Endometrial microvascular endothelial cells (primary cell): ENCODE results near the gene TCF3. TPM values are rescaled to one million over a fixed set of nuclear protein-coding genes. Genes with fewer than 3 reads are reported as not detected.

Source experiments
- in situ Hi-C: cut with HindIII; loops from 2 replicates; pipeline ENCODE4 v1.10.0; 2017; ENCODE audit warnings: low sequenced_read_pairs, low pct_unique_long_range_greater_than_20kb; ENCODE audit errors: inconsistent ontology term
- total RNA-seq: library from RNA; depleted of rRNA; stranded (reverse); fragments of >200 nt; gene quantifications from one replicate; pipeline ENCODE4 v1.2.3, GENCODE V29; 2015; ENCODE audit errors: inconsistent ontology term

TCF3 gene
- total RNA-seq, 1 donor from 2014 or later, result 124 TPM

DNA sequence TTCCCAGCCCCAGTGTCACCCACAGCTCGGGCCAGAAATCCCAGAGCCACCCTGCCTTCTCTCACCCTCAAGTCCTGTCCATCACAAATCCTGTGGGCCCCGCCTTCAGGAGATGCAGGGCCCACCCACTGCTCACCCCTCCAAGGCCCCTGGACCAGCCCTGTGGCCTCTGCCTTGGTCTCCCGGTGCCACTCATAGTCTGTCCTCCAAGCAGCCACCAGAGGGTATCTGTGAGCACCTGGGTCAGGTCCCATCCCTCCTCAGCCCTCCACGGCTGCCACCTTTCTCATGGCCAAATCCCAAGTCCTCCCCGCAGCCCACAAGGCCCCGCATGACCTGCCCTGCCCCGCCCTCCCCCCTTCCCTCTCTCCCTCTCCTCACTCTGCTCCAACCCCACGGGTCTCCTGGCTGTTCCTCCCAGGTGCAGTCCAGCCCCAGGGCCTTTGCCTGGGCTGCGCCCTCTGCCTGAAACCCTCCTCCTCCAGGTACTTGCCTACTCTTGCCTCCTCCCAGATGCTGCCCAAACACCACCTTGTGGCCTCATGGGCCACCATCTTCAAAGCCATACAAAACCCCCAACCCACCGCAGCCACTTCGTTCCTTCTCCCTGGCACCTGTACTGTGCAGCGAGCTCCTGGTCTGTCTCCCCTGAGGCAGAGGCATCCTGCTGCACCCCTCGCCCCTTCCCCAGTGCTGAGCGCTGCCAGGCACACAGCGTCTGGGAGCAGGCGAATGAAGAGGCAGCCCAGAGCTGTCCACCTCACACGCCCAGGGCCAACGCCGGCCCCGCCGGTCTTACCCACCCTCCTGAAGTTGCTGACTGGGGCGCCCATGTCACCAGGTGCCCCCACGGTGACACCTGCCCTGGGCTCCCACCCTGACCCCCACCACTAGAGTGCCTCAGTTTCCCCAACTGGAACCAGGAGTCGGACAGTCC is 34.0 kb downstream of the TCF3 start:
- in situ Hi-C loops, result no loop called here

DNA sequence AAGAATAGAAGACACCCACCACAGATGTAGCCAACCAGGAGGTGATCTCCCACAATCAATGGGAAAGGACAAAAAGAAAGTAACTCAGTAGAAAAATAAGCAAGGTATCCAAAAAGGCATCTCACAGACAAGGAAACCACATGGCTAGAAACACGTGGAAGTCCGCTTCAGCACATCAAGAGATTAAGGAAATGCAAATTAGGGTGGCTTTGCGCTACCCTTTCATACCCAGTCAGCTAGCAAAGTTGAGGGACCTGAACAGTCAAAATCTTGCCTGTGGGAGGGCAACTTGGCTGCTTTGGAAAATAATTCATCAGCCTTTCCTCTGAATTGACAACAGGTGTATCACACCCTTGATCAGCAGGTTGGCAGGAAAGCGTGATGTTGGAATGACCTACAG is 35.5 kb downstream of the TCF3 start:
- in situ Hi-C loops, result no loop called here

GRCh38 chr19:1616396-1616795 is 36.0 kb downstream of the TCF3 start:
- in situ Hi-C loops, result no loop called here

GRCh38 chr19:1615156-1615765 is 37.2 kb downstream of the TCF3 start:
- in situ Hi-C loops, result no loop called here

- in situ Hi-C loops, result no loop called here
These were observed 38.4 kb downstream of the TCF3 start for GRCh38 chr19:1613808-1614570.

DNA sequence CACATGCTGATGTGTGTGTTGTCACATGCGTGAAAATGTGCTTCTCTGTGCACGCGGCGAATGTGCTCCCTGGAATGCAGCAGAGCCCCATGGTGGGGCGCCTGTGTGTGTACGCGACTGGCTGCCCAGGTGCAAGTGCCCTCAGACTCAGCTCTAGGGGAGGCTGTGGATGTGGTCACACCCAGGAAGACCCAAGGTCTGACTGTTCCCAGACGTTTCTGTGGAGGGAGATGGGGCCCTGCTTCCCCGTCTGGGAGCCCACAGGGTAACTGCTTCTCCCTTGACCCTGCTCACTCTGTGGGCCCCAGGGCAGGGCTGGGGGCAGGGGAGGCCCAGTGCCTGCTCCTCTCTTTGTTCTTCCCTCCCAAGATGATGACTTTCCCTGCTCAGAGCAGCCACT is 39.3 kb downstream of the TCF3 start:
- in situ Hi-C loops, result no loop called here

GRCh38 chr19:1612114-1613086 is 40.0 kb downstream of the TCF3 start:
- in situ Hi-C loops, result no loop called here

- in situ Hi-C loops, result no loop called here
These were observed 41.1 kb downstream of the TCF3 start for GRCh38 chr19:1611353-1611752.

GRCh38 chr19:1610579-1610978 is 41.8 kb downstream of the TCF3 start:
- in situ Hi-C loops, result no loop called here

DNA sequence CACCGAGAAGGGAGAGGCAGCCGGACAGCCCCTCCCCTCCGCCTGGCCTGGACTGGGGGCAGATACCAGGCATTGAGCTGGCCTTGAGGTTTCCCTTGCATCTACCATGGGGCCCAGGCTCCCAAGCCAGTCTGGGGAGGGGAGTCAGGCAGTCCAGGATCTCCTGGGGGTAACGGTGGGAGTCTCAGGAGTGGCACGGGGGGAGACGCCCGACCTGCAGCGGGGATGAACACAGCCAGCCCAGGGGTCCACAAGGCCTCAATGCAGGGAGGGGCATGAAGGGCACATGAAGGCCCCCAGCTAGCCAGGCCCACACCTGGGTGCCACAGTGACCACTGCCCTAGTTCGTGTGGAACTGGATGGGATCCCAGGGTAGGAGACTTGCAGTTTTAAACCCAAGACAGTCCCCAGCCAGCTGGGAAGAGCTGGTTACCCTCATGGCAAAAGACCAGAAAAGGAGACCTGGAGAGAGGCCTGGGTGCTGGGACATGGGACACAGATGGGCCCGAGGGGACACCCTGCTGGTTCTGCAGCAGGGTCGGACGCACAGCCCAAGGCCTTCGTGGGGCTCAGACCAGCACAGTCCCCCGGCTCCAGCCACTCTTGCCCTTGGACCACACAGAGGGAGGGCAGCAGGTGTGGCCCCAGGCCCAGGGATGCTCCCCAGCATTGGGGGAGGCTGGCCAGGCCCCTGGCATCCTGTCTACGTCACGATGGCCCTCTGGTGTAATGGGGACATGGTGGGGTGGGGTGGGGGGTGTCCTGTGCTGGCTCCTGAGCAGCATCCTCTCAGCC is 42.5 kb downstream of the TCF3 start:
- in situ Hi-C loops, result no loop called here

DNA sequence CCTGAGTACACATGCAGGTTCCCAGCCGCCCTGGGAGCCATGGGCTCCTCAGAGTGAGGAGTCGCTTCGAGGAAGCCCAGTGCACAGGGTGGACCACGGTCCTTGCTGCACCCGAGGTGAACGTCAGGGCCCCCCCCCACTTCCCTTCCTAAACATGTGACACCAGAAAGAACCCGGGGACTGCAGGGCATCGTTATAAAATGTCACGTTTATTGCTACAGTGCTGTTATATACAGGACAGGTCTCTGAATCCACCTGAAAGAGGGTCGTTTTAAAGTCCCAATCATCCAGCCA is 43.4 kb downstream of the TCF3 start:
- in situ Hi-C loops, result no loop called here

DNA sequence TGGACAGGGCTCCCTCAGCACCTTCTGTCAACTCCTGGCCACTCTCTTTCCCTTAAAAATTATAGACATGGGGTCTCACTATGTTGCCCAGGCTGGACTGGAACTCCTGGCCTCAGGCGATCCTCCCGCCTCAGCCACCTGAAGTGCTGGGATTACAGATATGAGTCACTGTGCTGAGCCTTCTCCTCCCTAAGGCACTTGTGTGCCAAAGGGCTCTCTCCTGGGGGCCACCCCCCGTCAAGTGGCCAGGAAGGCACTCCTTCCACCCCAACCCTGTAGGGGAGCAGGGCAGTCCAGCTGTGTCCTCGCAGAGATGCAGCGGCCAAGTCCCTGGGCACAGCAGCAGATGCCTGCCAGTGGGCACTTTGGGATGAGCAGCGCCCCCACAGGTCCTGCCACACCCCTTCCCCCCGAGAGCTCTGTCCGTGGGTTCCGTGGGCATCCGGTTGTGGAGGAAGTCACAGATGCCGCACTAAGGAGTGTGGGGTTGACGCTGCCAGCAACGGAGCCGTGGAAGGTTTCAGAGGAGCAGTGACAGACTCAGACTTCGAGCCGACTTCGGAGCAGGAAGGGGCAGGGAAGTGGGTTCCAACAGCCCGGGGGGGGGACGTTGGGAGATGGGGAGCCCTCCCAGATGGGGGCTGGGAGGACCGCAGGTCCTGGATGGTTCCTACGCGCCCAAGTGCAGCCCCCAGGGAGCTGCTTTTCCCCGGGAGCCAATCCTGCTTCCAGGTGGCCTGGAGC is 43.9 kb downstream of the TCF3 start:
- in situ Hi-C loops, result no loop called here

GRCh38 chr19:1606138-1606651 is 46.2 kb downstream of the TCF3 start:
- in situ Hi-C loops, result no loop called here

DNA sequence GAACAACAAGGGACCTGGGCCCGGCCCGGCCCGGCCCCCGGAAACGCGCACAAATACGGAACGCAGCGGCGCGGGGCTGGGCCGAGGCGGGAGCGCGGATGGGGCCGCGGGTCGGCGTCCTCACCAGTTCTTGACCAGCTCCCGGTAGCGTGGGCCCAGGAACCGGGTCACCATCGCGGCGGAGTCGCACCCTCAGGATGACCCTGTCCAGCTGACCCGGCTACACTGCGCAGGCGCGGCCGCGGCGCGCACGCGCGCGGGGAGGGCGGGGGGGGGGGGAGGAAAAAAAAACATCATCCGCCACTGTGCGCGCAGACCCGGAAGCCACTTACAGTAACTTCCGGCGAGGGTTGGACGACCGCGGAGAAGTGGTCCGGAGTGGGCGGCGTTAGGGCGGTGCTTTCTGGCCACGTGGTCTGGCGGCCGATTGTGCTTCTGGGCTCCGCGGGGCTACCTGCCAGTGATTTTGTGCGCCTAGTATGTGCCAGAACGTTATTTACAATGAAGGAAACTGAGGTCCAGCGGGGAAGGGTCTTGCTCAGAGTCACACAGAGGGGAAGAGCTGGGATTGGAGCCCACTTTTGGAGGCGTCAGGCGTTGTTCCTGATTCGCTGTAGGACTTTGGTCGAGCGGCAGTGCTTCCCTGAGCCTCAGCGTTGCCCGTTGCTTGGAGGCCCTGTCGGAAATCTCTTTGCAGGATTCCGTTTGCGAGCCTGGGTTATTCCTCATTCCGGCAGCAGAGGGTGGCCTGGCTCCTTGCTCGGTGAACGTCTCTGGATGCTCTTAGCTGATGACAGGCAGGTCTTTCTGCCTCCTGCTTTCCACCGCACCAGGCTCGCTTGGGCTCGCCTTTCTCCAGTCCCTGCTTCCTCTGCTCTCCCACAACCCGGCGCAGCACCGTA is 46.9 kb downstream of the TCF3 start, which contains the start of gene UQCR11:
Gene UQCR11 (minus strand): TSS at position 227 of the 902 bp plus-strand sequence. CDS start 53 bp downstream, at position 174.
- in situ Hi-C loops, result no loop called here

GRCh38 chr19:1602091-1602707 is 50.2 kb downstream of the TCF3 start:
- in situ Hi-C loops, result no loop called here

GRCh38 chr19:1601613-1602064 is 50.8 kb downstream of the TCF3 start:
- in situ Hi-C loops, result no loop called here
